KG1 (cell line): ENCODE data around the gene GUK1.
"Not testable (repeated sequence)": the region's sequence is repeated elsewhere in the genome, so short reads cannot be mapped to it uniquely, and the experiment has no call there.

ENCODE experiments used
- DNase-seq: peaks from one replicate; lab custom pipeline; 2025; lab: John Stamatoyannopoulos, UW

GUK1 gene

GRCh38 chr1:228104526-228105269 lies 35.4 kb upstream of the GUK1 start:
- DNase-seq = no peak

- no peak for DNase-seq
Observed at GRCh38 chr1:228105270-228105995, 34.6 kb upstream of the GUK1 start.

GRCh38 chr1:228105996-228106799 lies 33.9 kb upstream of the GUK1 start:
- no peak for DNase-seq

DNA sequence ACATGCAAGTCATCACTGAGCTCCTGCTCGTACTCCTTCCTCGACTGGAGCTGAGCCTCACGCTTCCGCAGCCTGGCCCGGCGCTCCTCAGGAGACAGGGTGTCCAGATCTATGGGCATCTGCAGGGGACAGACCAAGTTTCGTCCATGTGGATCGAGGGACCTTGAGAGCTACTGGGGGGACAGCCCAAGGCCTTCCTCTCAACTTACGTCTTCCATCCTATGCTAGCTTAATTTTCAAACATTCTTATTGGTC lies 33.4 kb upstream of the GUK1 start:
- no peak for DNase-seq

DNA sequence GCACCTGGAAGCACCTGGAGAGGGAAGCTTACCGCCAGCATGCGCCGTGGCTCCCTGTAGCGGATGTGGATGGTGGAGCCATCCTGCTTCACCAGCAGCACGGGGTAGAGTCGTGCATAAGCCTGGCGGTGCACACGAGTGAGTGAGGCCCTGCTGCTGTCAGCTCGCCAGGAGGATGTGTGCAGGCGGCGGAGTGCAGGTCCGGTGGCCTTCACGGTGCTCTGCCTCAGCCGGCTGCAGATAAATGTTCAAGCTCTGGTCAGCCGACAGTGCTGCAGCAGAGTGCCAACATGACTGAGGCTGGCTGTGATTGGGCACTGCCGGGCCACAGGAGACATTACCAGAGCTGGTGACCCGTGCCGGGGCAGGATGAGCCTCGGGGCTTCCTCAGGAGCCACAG lies 32.4 kb upstream of the GUK1 start:
- DNase-seq = no peak

DNA sequence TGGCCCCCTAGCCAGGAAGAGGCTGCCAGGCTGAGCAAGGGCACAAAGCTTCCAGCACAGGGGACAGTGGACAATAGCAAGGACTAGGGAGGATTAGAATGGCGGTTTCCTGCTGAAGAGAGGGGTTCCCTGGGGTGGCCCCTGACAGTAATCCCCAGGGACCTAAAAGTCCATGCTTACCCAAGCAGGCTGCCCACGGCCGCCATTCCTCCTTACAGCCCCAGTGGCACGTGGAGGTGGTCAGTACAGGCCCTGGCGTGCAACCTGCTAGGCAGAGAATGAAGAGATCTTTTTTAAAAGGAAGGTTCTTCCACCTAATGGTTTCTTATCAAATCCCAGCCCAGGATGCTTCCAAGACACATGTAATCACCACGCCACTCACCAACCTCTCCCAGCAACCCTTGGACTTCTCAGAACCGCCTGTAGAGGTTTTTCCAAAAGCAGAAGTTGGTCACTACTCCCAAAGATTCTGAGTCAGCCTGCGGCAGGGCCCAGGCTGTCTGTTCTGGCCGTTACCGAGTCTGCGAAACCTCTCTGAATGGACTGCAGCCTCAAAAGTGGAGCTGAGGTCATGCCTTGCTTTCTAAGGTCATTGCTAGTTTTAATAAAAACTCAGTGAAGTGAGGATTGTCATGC lies 31.9 kb upstream of the GUK1 start:
- no peak for DNase-seq

DNA sequence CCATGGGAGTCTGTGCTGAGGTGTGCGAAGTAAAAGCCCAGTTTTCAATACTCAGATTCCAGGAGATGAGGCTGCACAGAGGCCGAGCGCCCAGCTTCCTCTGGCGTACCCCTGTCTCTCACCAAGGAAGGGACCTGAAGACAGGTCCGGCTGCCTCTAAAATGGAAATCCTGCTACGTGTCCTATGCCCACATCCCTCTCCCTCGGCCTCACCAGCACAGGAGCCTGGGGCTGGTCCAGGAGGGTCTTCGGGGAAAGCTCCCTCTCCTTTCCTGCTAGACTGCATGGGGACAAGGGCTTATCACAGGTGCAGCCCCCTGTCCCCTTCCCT lies 31.4 kb upstream of the GUK1 start:
- DNase-seq = no peak

DNA sequence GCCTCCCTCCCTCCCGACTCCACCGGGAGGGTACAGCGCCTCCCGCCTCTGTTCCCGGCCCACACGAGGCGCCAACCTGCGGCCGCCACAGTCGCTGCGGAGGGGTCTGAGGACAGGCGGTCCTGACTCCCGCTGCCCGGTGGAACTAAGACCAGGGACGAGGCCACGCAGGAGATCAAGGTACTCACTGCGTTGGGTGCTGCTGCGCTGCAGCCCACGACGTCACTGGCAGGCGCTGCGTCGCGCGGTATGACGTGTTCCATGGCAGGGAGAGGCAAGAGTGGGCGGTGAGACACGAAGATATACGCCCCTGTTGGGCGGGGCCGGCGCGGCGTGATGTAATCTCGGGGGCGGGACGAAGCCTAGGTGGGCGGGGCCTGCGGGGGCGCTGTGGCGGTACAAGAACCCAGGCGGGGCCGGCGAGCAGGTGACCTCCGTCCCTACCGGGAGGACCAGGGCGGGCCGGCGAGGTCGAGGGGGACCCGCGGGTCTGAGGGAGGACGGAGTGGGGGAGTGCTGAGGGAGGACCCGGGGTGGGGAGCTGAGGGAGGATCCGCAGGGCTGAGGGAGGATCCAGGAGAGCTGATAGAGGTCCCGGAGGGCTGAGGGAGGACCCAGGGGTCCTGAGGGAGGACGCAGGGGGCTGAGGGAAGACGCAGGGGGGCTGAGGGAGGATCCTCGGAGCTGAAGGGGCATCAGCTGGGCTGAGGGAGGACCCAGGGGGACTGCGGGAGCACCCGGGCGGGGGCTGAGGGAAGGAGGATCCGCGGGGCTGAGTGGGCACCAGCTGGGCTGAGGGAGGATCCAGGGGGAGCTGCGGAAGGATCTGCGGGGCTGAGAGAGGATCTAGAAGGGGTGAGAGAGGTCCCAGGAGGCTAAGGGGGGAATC lies 30.8 kb upstream of the GUK1 start, which contains the start of gene MRPL55:
Gene MRPL55 (minus strand): TSS at position 227 of the 889 bp plus-strand sequence. CDS start 1,039 bp downstream, outside the sequence.
- peak; percentile 95 for DNase-seq

GRCh38 chr1:228109962-228110488 lies 30.1 kb upstream of the GUK1 start:
- no peak for DNase-seq

DNA sequence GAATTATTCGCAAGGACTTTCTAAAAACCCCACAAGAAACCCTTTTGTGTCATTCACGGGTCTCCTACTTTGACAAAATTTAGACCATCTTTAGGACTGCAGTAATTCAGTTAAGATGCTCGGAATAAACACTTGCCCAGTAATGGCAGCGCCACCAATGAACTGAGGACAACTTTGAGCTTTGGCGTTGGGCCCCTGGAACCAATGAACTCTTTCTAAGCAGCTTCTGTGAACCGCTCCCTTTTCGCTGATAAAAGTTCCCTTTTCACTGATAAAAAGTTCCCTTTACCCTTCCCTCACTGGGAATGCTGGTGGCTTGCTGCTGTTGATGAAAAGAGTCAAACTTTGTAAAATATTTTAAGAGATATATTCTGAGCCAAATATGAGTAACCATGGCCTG lies 29.5 kb upstream of the GUK1 start:
- no peak for DNase-seq

DNA sequence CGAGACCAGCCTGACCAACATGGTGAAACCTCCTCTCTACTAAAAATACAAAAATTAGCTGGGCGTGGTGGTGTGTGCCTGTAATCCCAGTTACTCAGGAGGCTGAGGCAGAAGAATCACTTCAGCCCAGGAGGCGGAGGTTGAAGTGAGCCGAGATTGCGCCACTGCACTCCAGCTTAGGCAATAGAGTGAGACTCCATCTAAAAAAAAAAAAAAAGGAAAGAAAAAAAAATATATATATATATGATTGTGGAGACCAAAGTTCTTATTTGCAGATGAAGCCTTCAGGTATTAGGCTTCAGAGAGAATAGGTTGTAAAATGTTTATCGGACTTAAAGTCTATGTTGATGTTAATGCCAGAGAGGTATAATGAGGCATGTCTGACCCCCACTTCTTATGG lies 28.8 kb upstream of the GUK1 start:
- not testable (repeated sequence) for DNase-seq

DNA sequence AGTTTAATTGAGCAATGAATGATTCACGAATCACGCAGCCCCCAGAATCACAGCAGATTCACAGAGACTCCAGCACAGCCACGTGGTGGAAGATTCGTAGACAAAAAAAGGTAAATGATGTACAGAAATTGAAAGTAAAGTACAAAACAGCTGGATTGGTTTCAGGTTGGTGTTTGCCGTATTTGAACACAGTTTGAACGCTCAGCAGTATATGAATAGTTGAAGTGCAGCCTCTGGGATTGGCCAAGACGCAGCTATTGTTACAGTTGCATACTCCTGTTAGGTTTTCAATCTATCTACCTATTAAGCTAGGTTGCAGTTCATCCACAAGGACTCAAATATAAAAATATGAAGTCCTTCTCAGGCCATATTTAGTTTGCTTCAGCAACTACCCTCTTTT lies 27.9 kb upstream of the GUK1 start:
- no peak for DNase-seq

DNA sequence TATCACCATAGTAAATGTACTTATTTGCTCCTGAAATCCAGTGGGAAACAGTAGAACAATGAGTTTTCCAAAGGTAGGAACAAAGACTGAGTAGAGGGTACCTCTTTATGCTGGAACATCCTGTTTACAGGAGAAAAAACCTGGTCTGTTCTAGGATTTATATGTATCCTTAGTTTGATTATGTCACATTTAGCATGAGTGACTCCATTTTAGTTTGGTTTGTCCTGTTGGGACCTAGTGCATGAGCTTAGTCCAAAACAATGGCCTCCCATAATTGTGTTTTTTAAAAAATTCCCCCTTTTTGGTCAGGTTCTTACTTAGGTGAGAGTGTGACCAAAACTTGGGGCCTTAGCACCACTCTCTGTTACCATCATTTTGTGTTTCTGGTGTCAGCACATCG lies 27.5 kb upstream of the GUK1 start:
- DNase-seq = no peak

GRCh38 chr1:228114827-228115226 lies 25.3 kb upstream of the GUK1 start:
- DNase-seq = no peak

GRCh38 chr1:228117335-228117734 lies 22.7 kb upstream of the GUK1 start:
- DNase-seq = no peak

- no peak for DNase-seq
Observed at GRCh38 chr1:228118040-228118439, 22.0 kb upstream of the GUK1 start.

DNA sequence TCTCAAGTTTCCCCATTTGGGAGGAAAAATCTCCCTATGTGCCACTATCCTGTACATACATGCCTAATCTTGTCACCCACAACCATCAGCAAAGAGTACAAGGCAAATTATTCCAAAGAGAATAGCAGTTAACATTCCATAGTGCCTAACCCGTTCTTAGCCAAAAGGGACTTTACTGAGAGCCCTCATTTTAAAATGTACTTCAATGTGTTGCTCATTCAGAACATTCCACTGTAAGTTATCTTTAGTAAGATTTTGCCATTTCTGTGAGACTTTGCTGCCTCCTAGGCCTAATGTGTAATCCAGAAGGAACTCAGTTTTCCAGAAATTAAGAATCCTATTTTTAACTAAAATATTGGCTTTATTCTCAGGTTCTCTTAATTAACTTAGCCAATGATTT lies 19.7 kb upstream of the GUK1 start:
- DNase-seq = no peak

- DNase-seq = no peak
Observed at GRCh38 chr1:228120857-228121489, 19.1 kb upstream of the GUK1 start.

DNA sequence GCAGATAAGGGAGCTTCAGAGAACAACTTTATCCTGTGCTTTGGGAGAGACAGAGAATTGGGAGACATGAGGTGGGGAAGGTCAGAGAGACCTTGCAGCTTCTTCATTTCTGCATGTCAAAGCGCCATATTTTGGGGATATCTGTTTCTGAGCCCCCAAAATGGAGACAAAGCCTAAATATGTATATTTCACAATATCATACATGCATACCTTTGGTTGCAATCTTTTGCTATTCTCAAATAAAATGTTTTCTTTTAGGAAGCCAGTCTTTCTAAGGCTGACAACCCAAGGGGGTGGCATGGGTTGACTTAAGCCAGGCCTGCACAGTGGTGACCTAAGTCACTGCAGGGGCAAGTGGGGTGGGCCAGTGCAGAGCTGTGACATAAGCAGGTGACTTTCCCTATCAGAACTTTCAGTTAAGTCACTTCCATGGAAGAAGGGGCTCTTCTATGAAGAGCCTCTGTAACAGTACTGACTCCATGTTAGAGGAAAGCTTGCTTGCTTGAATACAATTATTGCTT lies 17.1 kb upstream of the GUK1 start:
- DNase-seq = no peak

- no peak for DNase-seq
Observed at GRCh38 chr1:228123505-228123904, 16.6 kb upstream of the GUK1 start.

DNA sequence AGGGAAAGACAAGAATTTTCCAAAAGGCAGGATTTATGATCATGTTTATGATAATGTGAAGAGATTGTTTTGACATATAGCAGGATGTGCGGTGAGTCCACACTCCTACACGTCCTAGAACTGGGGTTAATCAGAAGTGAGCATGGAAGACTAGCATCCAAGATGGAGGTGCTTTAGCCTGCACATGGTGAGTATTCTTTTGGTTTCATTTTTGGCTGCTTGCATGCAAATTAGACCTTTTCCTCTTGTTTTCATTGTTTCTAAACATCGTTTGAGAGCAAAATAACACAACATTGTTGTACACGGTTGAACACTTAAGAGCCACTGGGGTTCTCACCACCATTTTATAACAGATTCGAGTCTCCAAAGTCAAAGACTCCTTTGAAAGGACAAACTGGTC lies 14.9 kb upstream of the GUK1 start:
- DNase-seq = no peak
